ENCODE results near the gene ADSL. TPM values are rescaled to one million over a fixed set of nuclear protein-coding genes. Genes with fewer than 3 reads are reported as not detected.

ADSL gene
- polyA plus RNA-seq, 1 of the 3 experiments (the other 2 are of a cell fraction): 79.7 TPM

DNA sequence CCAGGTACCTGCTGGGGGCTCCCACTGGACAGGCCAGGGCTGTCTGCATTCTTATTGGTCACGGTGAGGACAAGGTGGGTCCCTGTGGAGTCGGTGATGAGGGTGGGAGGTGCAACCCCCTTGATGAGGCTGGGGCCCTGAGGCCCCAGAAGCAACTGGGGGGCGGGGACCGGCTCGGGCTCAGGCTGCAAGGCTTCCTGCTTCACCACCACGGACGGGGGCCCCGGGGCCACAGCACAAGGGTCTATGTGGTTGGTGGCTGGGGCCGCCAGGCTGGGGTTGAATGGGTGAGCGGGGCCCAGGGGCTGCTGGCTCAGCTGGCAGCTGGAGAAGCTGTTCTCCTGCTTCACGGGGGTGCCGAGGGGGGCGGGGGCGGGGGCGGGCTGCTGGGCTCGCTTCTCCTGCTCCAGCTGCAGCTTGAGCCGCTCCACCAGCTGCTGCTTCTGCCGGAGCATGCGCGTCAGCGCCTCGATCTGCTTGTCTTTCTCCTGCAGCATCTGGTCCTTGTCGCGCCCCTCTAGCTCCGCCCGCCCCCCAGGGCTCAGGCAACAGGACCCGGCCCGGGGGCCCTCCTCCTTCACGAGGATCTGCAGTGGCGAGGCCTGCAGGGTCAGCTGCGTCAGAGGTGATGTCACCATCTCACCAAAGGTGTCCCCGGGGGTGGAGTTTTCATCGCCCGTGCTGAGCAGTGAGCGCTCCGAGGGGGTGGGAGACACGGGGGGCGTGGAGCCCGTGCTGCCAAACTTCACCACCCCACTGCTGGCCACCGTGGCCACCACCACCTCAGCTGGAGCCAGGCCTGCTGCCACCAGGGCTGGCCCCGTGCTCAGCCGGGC lies 72.3 kb downstream of the ADSL start:
- DNase-seq: no peak

More for the DNA sequence above, 72.3 kb downstream of the ADSL start:
- Histone ChIP-seq H3K9me3 (no peaks in the 10 kb centered on the region), H3K9me2 (no peaks in the 10 kb centered on the region), H3K4me3 (ENCODE audit: low read depth in 2 of 2, low read length in 1 of 2) (no peak overlapping the region), H3K36me3 (replicated peaks in 1 of 2; ENCODE audit: control insufficient read depth in 1 of 2, insufficient read depth in 2 of 2, low read length in 1 of 2) (peaks cover 0 to 33% of the 10 kb centered on the region in 2 experiments), H2AFZ (ENCODE audit: low read depth) (no peak overlapping the region), H3K4me1 (ENCODE audit: control insufficient read depth in 1 of 2, insufficient read depth in 2 of 2, low read depth in 1 of 2, low read length in 1 of 2) (peaks cover 0 to 18% of the 10 kb centered on the region in 2 experiments; a peak in 1 of 4 replicates), H3K27me3 (ENCODE audit: insufficient read depth) (no peaks in the 10 kb centered on the region), H3F3A (replicated peaks; ENCODE audit: insufficient read depth) (no peaks in the 10 kb centered on the region), H3K9ac (no peak overlapping the region), H3K27ac (ENCODE audit: low read depth in 2 of 2, low read length in 1 of 2) (no peak overlapping the region), H3K4me2 (no peak overlapping the region), H3K79me2 (ENCODE audit: insufficient read depth) (no peaks in the 10 kb centered on the region), H4K20me1 (ENCODE audit: insufficient read depth) (no peaks in the 10 kb centered on the region)
- CTCF ChIA-PET: interaction anchor here (1.0 to 1.7 kb wide), 3 partner anchors 18 to 227 kb away, joined by 3 to 7 read pairs (median 4); no protein-coding TSS in a partner anchor
- TF ChIP-seq SIN3A (IDR thresholded peaks at IDR 0.05; ENCODE audit: borderline replicate concordance, low read depth, low read length) (no peak), EP300 (IDR thresholded peaks at IDR 0.05; ENCODE audit: borderline replicate concordance in 1 of 2, low read depth in 1 of 2, low read length in 1 of 2) (no peak), TCF12 (IDR thresholded peaks at IDR 0.05) (no peak), RCOR1 (IDR thresholded peaks at IDR 0.05; ENCODE audit: low read length) (no peak), ELF1 (IDR thresholded peaks at IDR 0.05) (no peak), FOXM1 (IDR thresholded peaks at IDR 0.05; ENCODE audit: low read depth) (no peak), GATA2 (CRISPR knock-in tag; IDR thresholded peaks at IDR 0.05) (no peak), CHD2 (IDR thresholded peaks at IDR 0.05; ENCODE audit: low read length, partially characterized antibody) (no peak), EZH2phosphoT487 (IDR thresholded peaks at IDR 0.05; ENCODE audit: borderline replicate concordance, low read depth) (no peak), NRF1 (IDR thresholded peaks at IDR 0.05; ENCODE audit: low read depth, low read length) (no peak), JUND (IDR thresholded peaks at IDR 0.05) (no peak)
- TF ChIP-seq, protein P1, sequence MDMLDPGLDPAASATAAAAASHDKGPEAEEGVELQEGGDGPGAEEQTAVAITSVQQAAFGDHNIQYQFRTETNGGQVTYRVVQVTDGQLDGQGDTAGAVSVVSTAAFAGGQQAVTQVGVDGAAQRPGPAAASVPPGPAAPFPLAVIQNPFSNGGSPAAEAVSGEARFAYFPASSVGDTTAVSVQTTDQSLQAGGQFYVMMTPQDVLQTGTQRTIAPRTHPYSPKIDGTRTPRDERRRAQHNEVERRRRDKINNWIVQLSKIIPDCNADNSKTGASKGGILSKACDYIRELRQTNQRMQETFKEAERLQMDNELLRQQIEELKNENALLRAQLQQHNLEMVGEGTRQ (IDR thresholded peaks at IDR 0.05; ENCODE audit: borderline replicate concordance, low read depth, low read length): no peak
- TF ChIP-seq, protein P2, sequence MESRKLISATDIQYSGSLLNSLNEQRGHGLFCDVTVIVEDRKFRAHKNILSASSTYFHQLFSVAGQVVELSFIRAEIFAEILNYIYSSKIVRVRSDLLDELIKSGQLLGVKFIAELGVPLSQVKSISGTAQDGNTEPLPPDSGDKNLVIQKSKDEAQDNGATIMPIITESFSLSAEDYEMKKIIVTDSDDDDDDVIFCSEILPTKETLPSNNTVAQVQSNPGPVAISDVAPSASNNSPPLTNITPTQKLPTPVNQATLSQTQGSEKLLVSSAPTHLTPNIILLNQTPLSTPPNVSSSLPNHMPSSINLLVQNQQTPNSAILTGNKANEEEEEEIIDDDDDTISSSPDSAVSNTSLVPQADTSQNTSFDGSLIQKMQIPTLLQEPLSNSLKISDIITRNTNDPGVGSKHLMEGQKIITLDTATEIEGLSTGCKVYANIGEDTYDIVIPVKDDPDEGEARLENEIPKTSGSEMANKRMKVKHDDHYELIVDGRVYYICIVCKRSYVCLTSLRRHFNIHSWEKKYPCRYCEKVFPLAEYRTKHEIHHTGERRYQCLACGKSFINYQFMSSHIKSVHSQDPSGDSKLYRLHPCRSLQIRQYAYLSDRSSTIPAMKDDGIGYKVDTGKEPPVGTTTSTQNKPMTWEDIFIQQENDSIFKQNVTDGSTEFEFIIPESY (IDR thresholded peaks at IDR 0.05; ENCODE audit: borderline replicate concordance, low read depth): no peak
- TF ChIP-seq, protein P3, sequence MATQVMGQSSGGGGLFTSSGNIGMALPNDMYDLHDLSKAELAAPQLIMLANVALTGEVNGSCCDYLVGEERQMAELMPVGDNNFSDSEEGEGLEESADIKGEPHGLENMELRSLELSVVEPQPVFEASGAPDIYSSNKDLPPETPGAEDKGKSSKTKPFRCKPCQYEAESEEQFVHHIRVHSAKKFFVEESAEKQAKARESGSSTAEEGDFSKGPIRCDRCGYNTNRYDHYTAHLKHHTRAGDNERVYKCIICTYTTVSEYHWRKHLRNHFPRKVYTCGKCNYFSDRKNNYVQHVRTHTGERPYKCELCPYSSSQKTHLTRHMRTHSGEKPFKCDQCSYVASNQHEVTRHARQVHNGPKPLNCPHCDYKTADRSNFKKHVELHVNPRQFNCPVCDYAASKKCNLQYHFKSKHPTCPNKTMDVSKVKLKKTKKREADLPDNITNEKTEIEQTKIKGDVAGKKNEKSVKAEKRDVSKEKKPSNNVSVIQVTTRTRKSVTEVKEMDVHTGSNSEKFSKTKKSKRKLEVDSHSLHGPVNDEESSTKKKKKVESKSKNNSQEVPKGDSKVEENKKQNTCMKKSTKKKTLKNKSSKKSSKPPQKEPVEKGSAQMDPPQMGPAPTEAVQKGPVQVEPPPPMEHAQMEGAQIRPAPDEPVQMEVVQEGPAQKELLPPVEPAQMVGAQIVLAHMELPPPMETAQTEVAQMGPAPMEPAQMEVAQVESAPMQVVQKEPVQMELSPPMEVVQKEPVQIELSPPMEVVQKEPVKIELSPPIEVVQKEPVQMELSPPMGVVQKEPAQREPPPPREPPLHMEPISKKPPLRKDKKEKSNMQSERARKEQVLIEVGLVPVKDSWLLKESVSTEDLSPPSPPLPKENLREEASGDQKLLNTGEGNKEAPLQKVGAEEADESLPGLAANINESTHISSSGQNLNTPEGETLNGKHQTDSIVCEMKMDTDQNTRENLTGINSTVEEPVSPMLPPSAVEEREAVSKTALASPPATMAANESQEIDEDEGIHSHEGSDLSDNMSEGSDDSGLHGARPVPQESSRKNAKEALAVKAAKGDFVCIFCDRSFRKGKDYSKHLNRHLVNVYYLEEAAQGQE (IDR thresholded peaks at IDR 0.05; ENCODE audit: low read depth, low read length): no peak
- POLR2A ChIA-PET: no interaction called here
- WGBS (ENCODE audit: low lambda C conversion rate): no CpG with 5 or more reads among the region's 42 CpGs

Data from SK-N-SH (cell line).